NCI-H2227 (cell line): Measurements from ENCODE around the gene ATP8B3.

Experiments
- DNase-seq: peaks from one replicate; lab custom pipeline; 2025; ENCODE audit not compliant: unreplicated experiment; lab: John Stamatoyannopoulos, UW

Gene ATP8B3

GRCh38 chr19:1757468-1758230 is 54.4 kb downstream of the ATP8B3 start:
- no peak for DNase-seq

GRCh38 chr19:1756705-1757465 is 55.2 kb downstream of the ATP8B3 start:
- DNase-seq, result no peak

- DNase-seq, result no peak
Observed at GRCh38 chr19:1756264-1756663, 55.8 kb downstream of the ATP8B3 start.

GRCh38 chr19:1755467-1756171 is 56.5 kb downstream of the ATP8B3 start:
- DNase-seq, result no peak

- no peak for DNase-seq
Observed at GRCh38 chr19:1754636-1755466, 57.2 kb downstream of the ATP8B3 start.

GRCh38 chr19:1754018-1754635 is 57.9 kb downstream of the ATP8B3 start:
- DNase-seq, result no peak

- DNase-seq, result peak; percentile 38
Observed at GRCh38 chr19:1752757-1753728, 59.0 kb downstream of the ATP8B3 start, which contains the start of gene ONECUT3. Gene ONECUT3, plus strand, starts transcription at chr19:1753506. Its CDS starts 157 bp downstream, at chr19:1753663.

- no peak for DNase-seq
Observed at GRCh38 chr19:1752009-1752756, 59.9 kb downstream of the ATP8B3 start.

- no peak for DNase-seq
Observed at GRCh38 chr19:1751367-1752008, 60.6 kb downstream of the ATP8B3 start.

GRCh38 chr19:1750343-1751021 is 61.6 kb downstream of the ATP8B3 start:
- DNase-seq, result no peak

GRCh38 chr19:1749373-1750342 is 62.4 kb downstream of the ATP8B3 start:
- no peak for DNase-seq

- no peak for DNase-seq
Observed at GRCh38 chr19:1748873-1749341, 63.2 kb downstream of the ATP8B3 start.

GRCh38 chr19:1748115-1748872 is 63.8 kb downstream of the ATP8B3 start:
- DNase-seq, result no peak

- DNase-seq, result no peak
Observed at GRCh38 chr19:1747285-1748114, 64.6 kb downstream of the ATP8B3 start.
